ENCODE results near the gene CFAP65. TPM values are rescaled to one million over a fixed set of nuclear protein-coding genes. Genes with fewer than 3 reads are reported as not detected.

Gene CFAP65
- total RNA-seq, 1 donor from 2014 or later: 7.6 TPM

- Histone ChIP-seq H3K9me3 (no peaks in the 10 kb centered on the region), H3K27ac (no peak overlapping the region), H3K27me3 (ENCODE audit: low read depth) (peaks cover 90% of the 10 kb centered on the region), H3K4me1 (peaks cover 44% of the 10 kb centered on the region), H3K4me3 (no peak overlapping the region), H3K36me3 (no peaks in the 10 kb centered on the region)
- intact Hi-C loops (cut with DNase I): no loop called here
- DNase-seq: no peak
- ATAC-seq: no peak
- TF ChIP-seq CTCF (IDR thresholded peaks at IDR 0.05): no peak
Observed at GRCh38 chr2:218997731-218998130, 43.6 kb downstream of the CFAP65 start.

- no peaks in the 10 kb centered on the region for H3K36me3 ChIP-seq
- intact Hi-C loops (cut with DNase I): no loop called here
- H3K4me1 ChIP-seq: peaks cover 38% of the 10 kb centered on the region
Observed at GRCh38 chr2:218996937-218997336, 44.4 kb downstream of the CFAP65 start.

GRCh38 chr2:218995972-218996711 lies 45.2 kb downstream of the CFAP65 start:
- peak; percentile 82 for TF ChIP-seq CTCF (IDR thresholded peaks at IDR 0.05)
- Histone ChIP-seq H3K9me3 (no peaks in the 10 kb centered on the region), H3K27ac (no peak overlapping the region), H3K27me3 (ENCODE audit: low read depth) (peaks cover 90% of the 10 kb centered on the region), H3K36me3 (no peaks in the 10 kb centered on the region), H3K4me3 (peak overlapping the region; percentile 44), H3K4me1 (peaks cover 30% of the 10 kb centered on the region)
- peak; percentile 92 for DNase-seq
- intact Hi-C loops (cut with DNase I): no loop called here
- ATAC-seq: peak; percentile 92 to 94

More at GRCh38 chr2:218996937-218997336, 44.4 kb downstream of the CFAP65 start:
- H3K4me3 ChIP-seq: no peak overlapping the region
- peaks cover 90% of the 10 kb centered on the region for H3K27me3 ChIP-seq (ENCODE audit: low read depth)
- H3K9me3 ChIP-seq: no peaks in the 10 kb centered on the region
- DNase-seq (no peak), ATAC-seq (no peak)
- TF ChIP-seq CTCF (IDR thresholded peaks at IDR 0.05): no peak
- H3K27ac ChIP-seq: no peak overlapping the region

- Histone ChIP-seq H3K36me3 (no peaks in the 10 kb centered on the region), H3K4me1 (peaks cover 28% of the 10 kb centered on the region), H3K4me3 (no peak overlapping the region), H3K27ac (no peak overlapping the region), H3K9me3 (no peaks in the 10 kb centered on the region), H3K27me3 (ENCODE audit: low read depth) (peaks cover 90% of the 10 kb centered on the region)
- no peak for TF ChIP-seq CTCF (IDR thresholded peaks at IDR 0.05)
- intact Hi-C loops (cut with DNase I): no loop called here
- ATAC-seq: no peak
- no peak for DNase-seq
Observed at GRCh38 chr2:218995561-218995960, 45.8 kb downstream of the CFAP65 start.

GRCh38 chr2:218993345-218994315 lies 47.7 kb downstream of the CFAP65 start, which contains the start of gene CRYBA2:
TSS of gene CRYBA2 (minus strand) at chr2:218993422. CDS start at chr2:218993176, 246 bp downstream.
- no peak for TF ChIP-seq CTCF (IDR thresholded peaks at IDR 0.05)
- Histone ChIP-seq H3K4me3 (peak within 1 kb of the TSS; percentile 47), H3K4me1 (peaks cover 28% of the 10 kb centered on the region), H3K27me3 (ENCODE audit: low read depth) (peaks cover 93% of the 10 kb centered on the region), H3K36me3 (no peaks in the 10 kb centered on the region), H3K9me3 (no peaks in the 10 kb centered on the region), H3K27ac (no peak within 1 kb of the TSS)
- peak; percentile 6 to 7 for ATAC-seq
- no peak for DNase-seq
- intact Hi-C loops (cut with DNase I): no loop called here

Measured in lower lobe of right lung (tissue), 2 donors.